HepG2 (cell line): ENCODE measurements around the gene CYBC1. TPM values are rescaled to one million over a fixed set of nuclear protein-coding genes. Genes with fewer than 3 reads are reported as not detected.

Experiments used
- HMGA1 ChIP-seq: sonication (generic); formaldehyde crosslinking; conservative IDR thresholded peaks from 2 replicates; pipeline ENCODE4 v1.4.0; 2020; ENCODE audit warnings: missing genetic modification reagents
- KLF12 ChIP-seq: sonication (generic); formaldehyde crosslinking; IDR thresholded peaks from 2 replicates; pipeline ENCODE4 v1.4.0; 2020; ENCODE audit warnings: missing genetic modification reagents, borderline replicate concordance
- KLF13 ChIP-seq: sonication (generic); formaldehyde crosslinking; IDR thresholded peaks from 2 replicates; pipeline ENCODE4 v1.4.0; 2020; ENCODE audit warnings: mild to moderate bottlenecking, missing genetic modification reagents
- MEF2D ChIP-seq: sonication (generic); formaldehyde crosslinking; IDR thresholded peaks from 2 replicates; pipeline ENCODE4 v1.5.1; 2020; ENCODE audit warnings: mild to moderate bottlenecking, missing genetic modification reagents
- POLR2AphosphoS5 ChIP-seq: IDR thresholded peaks from 2 replicates; pipeline ENCODE4 v1.6.1; 2012; ENCODE audit warnings: low read depth, low read length
- RBAK ChIP-seq: sonication (generic); formaldehyde crosslinking; IDR thresholded peaks from 2 replicates; pipeline ENCODE4 v1.5.1; 2020; ENCODE audit warnings: mild to moderate bottlenecking, missing genetic modification reagents
- SIX1 ChIP-seq: sonication (generic); formaldehyde crosslinking; IDR thresholded peaks from 2 replicates; pipeline ENCODE4 v1.4.0; 2020; ENCODE audit warnings: missing genetic modification reagents, borderline replicate concordance
- SMAD1 ChIP-seq: sonication (generic); formaldehyde crosslinking; IDR thresholded peaks from 2 replicates; pipeline ENCODE4 v1.4.0; 2020; ENCODE audit warnings: missing genetic modification reagents, low read depth, mild to moderate bottlenecking, borderline replicate concordance
- TGIF2 ChIP-seq: IDR thresholded peaks from 2 replicates; pipeline ENCODE4 v1.6.1; 2016; ENCODE audit warnings: control low read depth, missing compliant biosample characterization
- ZNF225 ChIP-seq: sonication (generic); formaldehyde crosslinking; IDR thresholded peaks from 2 replicates; pipeline ENCODE4 v1.4.0; 2020; ENCODE audit warnings: mild to moderate bottlenecking, missing genetic modification reagents
- ZNF788 ChIP-seq: sonication (generic); formaldehyde crosslinking; IDR thresholded peaks from 2 replicates; pipeline ENCODE4 v1.5.0; 2020; ENCODE audit warnings: mild to moderate bottlenecking, missing genetic modification reagents, borderline replicate concordance
- ZNF816 ChIP-seq: sonication (generic); formaldehyde crosslinking; IDR thresholded peaks from 2 replicates; pipeline ENCODE4 v1.8.0; 2022; ENCODE audit warnings: missing genetic modification reagents, mild to moderate bottlenecking, borderline replicate concordance
- polyA plus RNA-seq, 8 experiments: library from polyadenylated mRNA; depleted of rRNA in 3 of 8; stranded (reverse) in 7 of 8; unstranded in 1 of 8; fragments of >200 nt; fragmentation: Illumina TruSeq in 4 of 8; extraction: Trizol in 4 of 8; gene quantifications; 2 replicates each; pipeline versions ENCODE4 v1.2.1 to v1.2.3, GENCODE V29; 2011 to 2016; ENCODE audit warnings: low read depth in 4 of 8, missing spikeins in 1 of 8, mixed read lengths in 1 of 8; ENCODE audit not compliant: insufficient read depth in 1 of 8
- total RNA-seq, 5 experiments: library from RNA; depleted of rRNA; stranded (reverse); fragments of >200 nt; fragmentation: Illumina TruSeq; extraction: Trizol; gene quantifications; 2 replicates each; pipeline ENCODE4 v1.2.3, GENCODE V29; 2016; ENCODE audit warnings: low read depth in 1 of 5
- TF ChIP-seq, protein P1 (sequence below): sonication (generic); formaldehyde crosslinking; IDR thresholded peaks from 2 replicates; pipeline ENCODE4 v1.8.1; 2023; ENCODE audit warnings: mild to moderate bottlenecking, inconsistent platforms, moderate library complexity, missing genetic modification reagents, borderline replicate concordance
- TF ChIP-seq, protein P2 (sequence below): sonication (generic); formaldehyde crosslinking; IDR thresholded peaks from 2 replicates; pipeline ENCODE4 v1.4.0; 2020; ENCODE audit warnings: missing genetic modification reagents
- TF ChIP-seq, protein P3 (sequence below): sonication (generic); formaldehyde crosslinking; IDR thresholded peaks from 2 replicates; pipeline ENCODE4 v1.4.0; 2020; ENCODE audit warnings: missing genetic modification reagents
- TF ChIP-seq, protein P4 (sequence below): sonication (generic); formaldehyde crosslinking; IDR thresholded peaks from 2 replicates; pipeline ENCODE4 v1.4.0; 2020; ENCODE audit warnings: missing genetic modification reagents, borderline replicate concordance
- TF ChIP-seq, protein P5 (sequence below), 2 experiments: fragments of 450-650 bp in 1 of 2; sonication (generic) in 1 of 2; formaldehyde crosslinking; IDR thresholded peaks; 2 replicates each; pipeline versions ENCODE4 v1.5.0 to v1.8.0; 2020 to 2022; ENCODE audit warnings: mild to moderate bottlenecking in 1 of 2, missing genetic modification reagents in 1 of 2
- TF ChIP-seq, protein P6 (sequence below): sonication (generic); formaldehyde crosslinking; conservative IDR thresholded peaks from 2 replicates; pipeline ENCODE4 v1.8.0; 2022; ENCODE audit warnings: low read depth, missing genetic modification reagents

CYBC1 gene
- total and polyA plus RNA-seq, 2 of the 13 experiments (the other 11 are each of a cell fraction or from before 2014, with no cell fraction given), result 43.4 to 44.1 TPM

DNA sequence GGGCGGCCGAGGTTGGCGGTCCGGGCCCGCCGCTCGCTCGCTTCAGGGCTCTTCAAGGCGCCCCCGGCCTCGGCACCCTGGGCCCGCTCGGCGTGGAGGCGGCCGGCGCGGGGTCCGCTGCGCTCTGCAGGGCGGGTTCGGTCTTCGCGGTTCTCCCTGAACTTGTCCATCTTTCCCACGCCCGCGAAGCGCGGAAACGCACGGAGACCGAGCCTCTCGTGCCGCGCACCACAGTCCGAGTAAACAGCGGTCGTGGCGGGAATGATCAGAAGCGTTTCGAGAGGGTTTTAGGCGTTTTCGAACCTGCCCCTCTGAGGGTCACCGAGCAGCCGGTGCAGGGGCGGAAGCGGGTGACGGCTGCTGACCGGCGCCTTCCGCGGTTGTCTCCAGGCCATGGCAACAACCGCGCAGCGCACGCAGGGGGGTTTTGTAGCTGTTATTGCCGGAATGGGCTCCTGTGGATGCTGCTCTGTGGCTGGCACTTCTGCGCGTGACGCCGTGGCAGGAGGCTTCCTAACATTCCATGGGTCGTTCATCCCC, 8.4 kb upstream of the CYBC1 start (continued):
- TF ChIP-seq, protein P1, sequence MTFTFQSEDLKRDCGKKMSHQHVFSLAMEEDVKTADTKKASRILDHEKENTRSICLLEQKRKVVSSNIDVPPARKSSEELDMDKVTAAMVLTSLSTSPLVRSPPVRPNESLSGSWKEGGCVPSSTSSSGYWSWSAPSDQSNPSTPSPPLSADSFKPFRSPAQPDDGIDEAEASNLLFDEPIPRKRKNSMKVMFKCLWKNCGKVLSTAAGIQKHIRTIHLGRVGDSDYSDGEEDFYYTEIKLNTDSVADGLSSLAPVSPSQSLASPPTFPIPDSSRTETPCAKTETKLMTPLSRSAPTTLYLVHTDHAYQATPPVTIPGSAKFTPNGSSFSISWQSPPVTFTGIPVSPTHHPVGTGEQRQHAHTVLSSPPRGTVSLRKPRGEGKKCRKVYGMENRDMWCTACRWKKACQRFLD (CRISPR knock-in tag), result no peak; the same call in 1 of the 2 replicates
- no peak for TF ChIP-seq RBAK (CRISPR knock-in tag)
- no peak for TF ChIP-seq MEF2D (CRISPR knock-in tag)
- no peak for TF ChIP-seq SIX1 (CRISPR knock-in tag)
- TF ChIP-seq KLF12 (CRISPR knock-in tag), result no peak
- TF ChIP-seq, protein P2, sequence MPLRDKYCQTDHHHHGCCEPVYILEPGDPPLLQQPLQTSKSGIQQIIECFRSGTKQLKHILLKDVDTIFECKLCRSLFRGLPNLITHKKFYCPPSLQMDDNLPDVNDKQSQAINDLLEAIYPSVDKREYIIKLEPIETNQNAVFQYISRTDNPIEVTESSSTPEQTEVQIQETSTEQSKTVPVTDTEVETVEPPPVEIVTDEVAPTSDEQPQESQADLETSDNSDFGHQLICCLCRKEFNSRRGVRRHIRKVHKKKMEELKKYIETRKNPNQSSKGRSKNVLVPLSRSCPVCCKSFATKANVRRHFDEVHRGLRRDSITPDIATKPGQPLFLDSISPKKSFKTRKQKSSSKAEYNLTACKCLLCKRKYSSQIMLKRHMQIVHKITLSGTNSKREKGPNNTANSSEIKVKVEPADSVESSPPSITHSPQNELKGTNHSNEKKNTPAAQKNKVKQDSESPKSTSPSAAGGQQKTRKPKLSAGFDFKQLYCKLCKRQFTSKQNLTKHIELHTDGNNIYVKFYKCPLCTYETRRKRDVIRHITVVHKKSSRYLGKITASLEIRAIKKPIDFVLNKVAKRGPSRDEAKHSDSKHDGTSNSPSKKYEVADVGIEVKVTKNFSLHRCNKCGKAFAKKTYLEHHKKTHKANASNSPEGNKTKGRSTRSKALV (CRISPR knock-in tag), result peak; percentile 62; the same call in 1 of the 2 replicates
- TF ChIP-seq POLR2AphosphoS5, result no peak
- TF ChIP-seq ZNF816 (CRISPR knock-in tag), result 0 out of 2 replicates have a peak, but pooled peaks have one; percentile 31
- TF ChIP-seq HMGA1 (CRISPR knock-in tag), result no peak
- no peak for TF ChIP-seq ZNF788 (CRISPR knock-in tag)
- TF ChIP-seq, protein P3, sequence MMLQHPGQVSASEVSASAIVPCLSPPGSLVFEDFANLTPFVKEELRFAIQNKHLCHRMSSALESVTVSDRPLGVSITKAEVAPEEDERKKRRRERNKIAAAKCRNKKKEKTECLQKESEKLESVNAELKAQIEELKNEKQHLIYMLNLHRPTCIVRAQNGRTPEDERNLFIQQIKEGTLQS, result no peak
- TF ChIP-seq, protein P4, sequence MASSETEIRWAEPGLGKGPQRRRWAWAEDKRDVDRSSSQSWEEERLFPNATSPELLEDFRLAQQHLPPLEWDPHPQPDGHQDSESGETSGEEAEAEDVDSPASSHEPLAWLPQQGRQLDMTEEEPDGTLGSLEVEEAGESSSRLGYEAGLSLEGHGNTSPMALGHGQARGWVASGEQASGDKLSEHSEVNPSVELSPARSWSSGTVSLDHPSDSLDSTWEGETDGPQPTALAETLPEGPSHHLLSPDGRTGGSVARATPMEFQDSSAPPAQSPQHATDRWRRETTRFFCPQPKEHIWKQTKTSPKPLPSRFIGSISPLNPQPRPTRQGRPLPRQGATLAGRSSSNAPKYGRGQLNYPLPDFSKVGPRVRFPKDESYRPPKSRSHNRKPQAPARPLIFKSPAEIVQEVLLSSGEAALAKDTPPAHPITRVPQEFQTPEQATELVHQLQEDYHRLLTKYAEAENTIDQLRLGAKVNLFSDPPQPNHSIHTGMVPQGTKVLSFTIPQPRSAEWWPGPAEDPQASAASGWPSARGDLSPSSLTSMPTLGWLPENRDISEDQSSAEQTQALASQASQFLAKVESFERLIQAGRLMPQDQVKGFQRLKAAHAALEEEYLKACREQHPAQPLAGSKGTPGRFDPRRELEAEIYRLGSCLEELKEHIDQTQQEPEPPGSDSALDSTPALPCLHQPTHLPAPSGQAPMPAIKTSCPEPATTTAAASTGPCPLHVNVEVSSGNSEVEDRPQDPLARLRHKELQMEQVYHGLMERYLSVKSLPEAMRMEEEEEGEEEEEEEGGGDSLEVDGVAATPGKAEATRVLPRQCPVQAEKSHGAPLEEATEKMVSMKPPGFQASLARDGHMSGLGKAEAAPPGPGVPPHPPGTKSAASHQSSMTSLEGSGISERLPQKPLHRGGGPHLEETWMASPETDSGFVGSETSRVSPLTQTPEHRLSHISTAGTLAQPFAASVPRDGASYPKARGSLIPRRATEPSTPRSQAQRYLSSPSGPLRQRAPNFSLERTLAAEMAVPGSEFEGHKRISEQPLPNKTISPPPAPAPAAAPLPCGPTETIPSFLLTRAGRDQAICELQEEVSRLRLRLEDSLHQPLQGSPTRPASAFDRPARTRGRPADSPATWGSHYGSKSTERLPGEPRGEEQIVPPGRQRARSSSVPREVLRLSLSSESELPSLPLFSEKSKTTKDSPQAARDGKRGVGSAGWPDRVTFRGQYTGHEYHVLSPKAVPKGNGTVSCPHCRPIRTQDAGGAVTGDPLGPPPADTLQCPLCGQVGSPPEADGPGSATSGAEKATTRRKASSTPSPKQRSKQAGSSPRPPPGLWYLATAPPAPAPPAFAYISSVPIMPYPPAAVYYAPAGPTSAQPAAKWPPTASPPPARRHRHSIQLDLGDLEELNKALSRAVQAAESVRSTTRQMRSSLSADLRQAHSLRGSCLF, result no peak
- TF ChIP-seq SMAD1 (CRISPR knock-in tag), result peak; percentile 82; the same call in 1 of the 2 replicates
- peak; percentile 42; the same call in 1 of the 2 replicates for TF ChIP-seq ZNF225
- TF ChIP-seq, protein P5, sequence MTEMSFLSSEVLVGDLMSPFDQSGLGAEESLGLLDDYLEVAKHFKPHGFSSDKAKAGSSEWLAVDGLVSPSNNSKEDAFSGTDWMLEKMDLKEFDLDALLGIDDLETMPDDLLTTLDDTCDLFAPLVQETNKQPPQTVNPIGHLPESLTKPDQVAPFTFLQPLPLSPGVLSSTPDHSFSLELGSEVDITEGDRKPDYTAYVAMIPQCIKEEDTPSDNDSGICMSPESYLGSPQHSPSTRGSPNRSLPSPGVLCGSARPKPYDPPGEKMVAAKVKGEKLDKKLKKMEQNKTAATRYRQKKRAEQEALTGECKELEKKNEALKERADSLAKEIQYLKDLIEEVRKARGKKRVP (CRISPR knock-in tag; IDR thresholded peaks at IDR 0.05), result peak in 1 of 2 experiments; percentile 35; a peak in 1 of 4 replicates
- TF ChIP-seq, protein P6, sequence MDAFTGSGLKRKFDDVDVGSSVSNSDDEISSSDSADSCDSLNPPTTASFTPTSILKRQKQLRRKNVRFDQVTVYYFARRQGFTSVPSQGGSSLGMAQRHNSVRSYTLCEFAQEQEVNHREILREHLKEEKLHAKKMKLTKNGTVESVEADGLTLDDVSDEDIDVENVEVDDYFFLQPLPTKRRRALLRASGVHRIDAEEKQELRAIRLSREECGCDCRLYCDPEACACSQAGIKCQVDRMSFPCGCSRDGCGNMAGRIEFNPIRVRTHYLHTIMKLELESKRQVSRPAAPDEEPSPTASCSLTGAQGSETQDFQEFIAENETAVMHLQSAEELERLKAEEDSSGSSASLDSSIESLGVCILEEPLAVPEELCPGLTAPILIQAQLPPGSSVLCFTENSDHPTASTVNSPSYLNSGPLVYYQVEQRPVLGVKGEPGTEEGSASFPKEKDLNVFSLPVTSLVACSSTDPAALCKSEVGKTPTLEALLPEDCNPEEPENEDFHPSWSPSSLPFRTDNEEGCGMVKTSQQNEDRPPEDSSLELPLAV, result 0 out of 2 replicates have a peak, but pooled peaks have one; percentile 17
- TF ChIP-seq KLF13, result no peak
- no peak for TF ChIP-seq TGIF2 (CRISPR knock-in tag)
